HG02938 (cell line): ENCODE results near the gene DAZL.

Experiments used
- ATAC-seq: cut with Tn5 transposase; IDR thresholded peaks from one replicate; pipeline ENCODE4 v1.9.1; 2021; ENCODE audit warnings: mild to moderate bottlenecking, moderate library complexity; ENCODE audit not compliant: unreplicated experiment

Gene DAZL

GRCh38 chr3:16596352-16597032 lies 8.7 kb downstream of the DAZL start:
- ATAC-seq = peak; percentile 75

GRCh38 chr3:16595778-16596177 lies 9.4 kb downstream of the DAZL start:
- ATAC-seq = no peak

- peak; percentile 99 for ATAC-seq
Observed at GRCh38 chr3:16589867-16590624, 15.2 kb downstream of the DAZL start.

- no peak for ATAC-seq
Observed at GRCh38 chr3:16589120-16589519, 16.1 kb downstream of the DAZL start.

- ATAC-seq = no peak
Observed at GRCh38 chr3:16587681-16588060, 17.6 kb downstream of the DAZL start.

- no peak for ATAC-seq
Observed at GRCh38 chr3:16587047-16587680, 18.1 kb downstream of the DAZL start.

GRCh38 chr3:16584880-16585279 lies 20.3 kb downstream of the DAZL start:
- ATAC-seq = no peak

GRCh38 chr3:16583551-16583950 lies 21.7 kb downstream of the DAZL start:
- no peak for ATAC-seq

- ATAC-seq = no peak
Observed at GRCh38 chr3:16570113-16570512, 35.1 kb downstream of the DAZL start.

GRCh38 chr3:16568532-16568931 lies 36.7 kb downstream of the DAZL start:
- no peak for ATAC-seq

GRCh38 chr3:16568115-16568514 lies 37.1 kb downstream of the DAZL start:
- no peak for ATAC-seq

- ATAC-seq = no peak
Observed at GRCh38 chr3:16559653-16560365, 45.4 kb downstream of the DAZL start.

- no peak for ATAC-seq
Observed at GRCh38 chr3:16554126-16554525, 51.1 kb downstream of the DAZL start.

GRCh38 chr3:16552757-16553156 lies 52.5 kb downstream of the DAZL start:
- no peak for ATAC-seq

- ATAC-seq = no peak
Observed at GRCh38 chr3:16551342-16551976, 53.8 kb downstream of the DAZL start.

- ATAC-seq = peak; percentile 96
Observed at GRCh38 chr3:16550676-16551341, 54.4 kb downstream of the DAZL start.

GRCh38 chr3:16550305-16550675 lies 54.9 kb downstream of the DAZL start:
- ATAC-seq = peak; percentile 15

- ATAC-seq = no peak
Observed at GRCh38 chr3:16548721-16549120, 56.5 kb downstream of the DAZL start.

GRCh38 chr3:16547561-16548357 lies 57.5 kb downstream of the DAZL start:
- no peak for ATAC-seq
